ENCODE measurements around the gene FYTTD1. TPM values are rescaled to one million over a fixed set of nuclear protein-coding genes. Genes with fewer than 3 reads are reported as not detected.

The FYTTD1 gene
- total RNA-seq, 2 donors from 2014 or later, result 56.2 to 75.1 TPM

- DNase-seq (ENCODE audit: low spot score), result no peak
- intact Hi-C loops (cut with DNase I), result no loop called here
Observed at GRCh38 chr3:197820550-197821335, 71.1 kb downstream of the FYTTD1 start.

GRCh38 chr3:197829397-197830045, 79.8 kb downstream of the FYTTD1 start:
- intact Hi-C loops (cut with DNase I), result no loop called here
- DNase-seq (ENCODE audit: low spot score), result no peak

GRCh38 chr3:197830308-197830966, 80.8 kb downstream of the FYTTD1 start:
- intact Hi-C loops (cut with DNase I), result no loop called here

GRCh38 chr3:197830967-197831313, 81.3 kb downstream of the FYTTD1 start:
- intact Hi-C loops (cut with DNase I), result no loop called here
- no peak for DNase-seq (ENCODE audit: low spot score)

More at GRCh38 chr3:197830308-197830966, 80.8 kb downstream of the FYTTD1 start:
- DNase-seq (ENCODE audit: low spot score), result no peak

DNA sequence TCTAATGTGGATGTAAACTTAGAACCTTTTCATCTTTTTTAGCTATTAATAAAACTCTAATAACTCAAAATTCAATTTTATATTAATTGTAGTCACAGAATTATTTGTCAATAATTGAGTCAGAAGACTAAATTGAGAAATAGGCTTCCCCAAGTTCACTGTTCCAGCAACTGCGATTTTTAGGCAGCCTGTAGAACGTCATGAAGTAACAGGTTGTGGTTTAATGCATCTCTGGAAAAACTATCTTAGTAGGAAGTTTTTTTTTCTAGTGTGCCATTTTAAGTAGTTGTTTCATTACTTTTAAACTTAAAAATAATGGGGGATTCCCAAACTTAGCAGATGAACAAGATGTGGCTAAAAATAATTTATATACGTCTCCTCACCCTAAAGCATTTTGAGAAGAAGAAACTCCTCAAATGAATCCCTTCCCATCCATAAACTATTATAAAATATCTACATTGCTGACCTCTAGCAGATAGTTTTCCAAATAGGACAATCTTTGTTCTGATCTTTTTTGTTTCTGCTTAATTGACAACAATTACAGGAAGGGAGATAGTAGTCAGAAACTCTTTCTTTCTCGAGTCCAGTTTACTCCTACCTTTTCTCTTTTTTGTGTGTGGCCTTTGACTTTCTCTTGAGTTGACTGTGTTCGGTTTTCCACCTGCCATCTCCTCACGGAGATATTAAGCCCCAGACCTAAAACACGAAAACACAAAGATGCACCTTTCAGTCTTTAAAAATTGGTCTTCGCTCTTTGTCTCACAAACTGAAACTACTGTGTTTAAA, 84.4 kb downstream of the FYTTD1 start:
- intact Hi-C loops (cut with DNase I), result no loop called here

DNA sequence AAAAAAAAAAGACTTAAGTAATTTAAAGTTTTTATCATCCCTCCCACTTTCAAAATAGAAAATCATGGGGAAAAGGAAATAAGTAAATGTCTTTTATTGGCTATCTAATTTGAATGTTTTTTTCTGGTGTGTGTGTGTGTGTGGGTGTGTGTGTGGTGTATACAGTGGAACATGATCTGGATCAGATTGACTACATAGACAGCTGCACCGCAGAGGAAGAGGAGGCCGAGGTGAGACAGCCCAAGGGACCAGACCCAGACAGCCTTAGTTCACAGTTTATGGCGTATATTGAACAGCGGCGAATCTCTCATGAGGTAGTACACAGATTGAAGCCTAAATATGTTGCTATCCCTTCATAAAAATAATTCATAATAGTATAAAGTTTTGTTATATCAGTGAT, 85.8 kb downstream of the FYTTD1 start:
- DNase-seq (ENCODE audit: low spot score), result no peak
- intact Hi-C loops (cut with DNase I), result no loop called here

More for the DNA sequence above, 84.4 kb downstream of the FYTTD1 start:
- no peak for DNase-seq (ENCODE audit: low spot score)

DNA sequence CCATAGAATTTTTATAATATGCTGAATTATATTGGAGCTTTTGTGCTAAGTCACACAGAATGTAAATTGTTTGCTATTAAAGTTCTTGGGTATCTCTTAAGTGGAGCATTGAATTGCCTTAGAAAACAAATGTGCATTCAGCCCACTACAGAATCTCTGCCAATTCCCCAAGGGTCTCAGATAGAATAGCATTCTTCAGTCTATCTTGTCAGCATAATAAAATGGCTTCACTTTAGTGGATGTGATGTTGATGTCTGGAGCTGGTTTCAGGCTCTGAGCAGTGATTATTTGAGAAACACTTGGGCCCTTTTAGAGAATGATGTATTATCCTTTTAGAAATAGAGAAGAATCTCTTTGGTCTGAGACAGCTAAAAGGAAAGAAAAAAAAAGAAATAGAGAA, 86.6 kb downstream of the FYTTD1 start:
- intact Hi-C loops (cut with DNase I), result no loop called here
- DNase-seq (ENCODE audit: low spot score), result no peak

Other genes starting within 250 kb of the FYTTD1 start
- gene BDH1, start 193.9 kb upstream of the FYTTD1 start, total RNA-seq, result 1 to 10 TPM; 3.1 to 3.4 TPM
- gene RUBCN, start 13.0 kb upstream of the FYTTD1 start, total RNA-seq, result 10 to 100 TPM; 22.6 to 31.2 TPM
- gene LRCH3, start 41.4 kb downstream of the FYTTD1 start, total RNA-seq, result 10 to 100 TPM; 58.7 to 67.5 TPM
- gene RPL35A, start 200.3 kb downstream of the FYTTD1 start, total RNA-seq, result 100 to 1,000 TPM; 655 to 664 TPM
- 1 to 10 TPM; 6.5 to 7.3 TPM for gene LMLN, start 210.3 kb downstream of the FYTTD1 start, total RNA-seq